ENCODE results near the gene SLC38A1.
"Not testable (repeated sequence)": the region's sequence is repeated elsewhere in the genome, so short reads cannot be mapped to it uniquely, and the experiment has no call there.

The SLC38A1 gene

GRCh38 chr12:46259713-46260112 lies 9.1 kb downstream of the SLC38A1 start:
- H3K4me3 ChIP-seq (ENCODE audit: low read depth, low read length) = no peak overlapping the region
- DNase-seq (ENCODE audit: low read depth) = no peak
- no peak for TF ChIP-seq CTCF (IDR thresholded peaks at IDR 0.05; ENCODE audit: low read depth, low read length, missing control alignments)

- H3K4me3 ChIP-seq (ENCODE audit: low read depth, low read length) = no peak overlapping the region
- TF ChIP-seq CTCF (IDR thresholded peaks at IDR 0.05; ENCODE audit: low read depth, low read length, missing control alignments) = no peak
- no peak for DNase-seq (ENCODE audit: low read depth)
These were observed 9.8 kb downstream of the SLC38A1 start for GRCh38 chr12:46259071-46259470.

GRCh38 chr12:46258129-46258528 lies 10.7 kb downstream of the SLC38A1 start:
- no peak for DNase-seq (ENCODE audit: low read depth)
- TF ChIP-seq CTCF (IDR thresholded peaks at IDR 0.05; ENCODE audit: low read depth, low read length, missing control alignments) = no peak
- no peak overlapping the region for H3K4me3 ChIP-seq (ENCODE audit: low read depth, low read length)

GRCh38 chr12:46256942-46257341 lies 11.9 kb downstream of the SLC38A1 start:
- no peak overlapping the region for H3K4me3 ChIP-seq (ENCODE audit: low read depth, low read length)
- DNase-seq (ENCODE audit: low read depth) = no peak
- no peak for TF ChIP-seq CTCF (IDR thresholded peaks at IDR 0.05; ENCODE audit: low read depth, low read length, missing control alignments)

- H3K4me3 ChIP-seq (ENCODE audit: low read depth, low read length) = no peak overlapping the region
- TF ChIP-seq CTCF (IDR thresholded peaks at IDR 0.05; ENCODE audit: low read depth, low read length, missing control alignments) = no peak
- DNase-seq (ENCODE audit: low read depth) = no peak
These were observed 15.2 kb downstream of the SLC38A1 start for GRCh38 chr12:46253544-46254162.

- not testable (repeated sequence) for H3K4me3 ChIP-seq (ENCODE audit: low read depth, low read length); DNase-seq (ENCODE audit: low read depth)
These were observed 16.8 kb downstream of the SLC38A1 start for GRCh38 chr12:46251994-46252393.

GRCh38 chr12:46249960-46250359 lies 18.9 kb downstream of the SLC38A1 start:
- not testable (repeated sequence) for H3K4me3 ChIP-seq (ENCODE audit: low read depth, low read length); DNase-seq (ENCODE audit: low read depth)

- TF ChIP-seq CTCF (IDR thresholded peaks at IDR 0.05; ENCODE audit: low read depth, low read length, missing control alignments) = no peak
- no peak for DNase-seq (ENCODE audit: low read depth)
- no peak overlapping the region for H3K4me3 ChIP-seq (ENCODE audit: low read depth, low read length)
These were observed 22.7 kb downstream of the SLC38A1 start for GRCh38 chr12:46246021-46246700.

Measured in GM12864 (cell line).